GM12874 (cell line): Measurements from ENCODE around the gene C11orf16.

Experiments used
- CTCF ChIP-seq: IDR thresholded peaks from 2 replicates; pipeline ENCODE4 v1.5.1; 2011; ENCODE audit warnings: low read depth, mild to moderate bottlenecking, control low read depth, low read length, moderate library complexity; ENCODE audit not compliant: insufficient read depth

Gene C11orf16

GRCh38 chr11:8932564-8933180, at the start of gene C11orf16:
Gene C11orf16, minus strand, starts transcription at chr11:8932947. Its CDS starts 639 bp downstream, at chr11:8932308.
- no peak for TF ChIP-seq CTCF

GRCh38 chr11:8980485-8980884, 47.7 kb upstream of the C11orf16 start:
- TF ChIP-seq CTCF = no peak

- no peak for TF ChIP-seq CTCF
Observed at GRCh38 chr11:8973121-8973520, 40.4 kb upstream of the C11orf16 start.

GRCh38 chr11:8971924-8972316, 39.2 kb upstream of the C11orf16 start:
- TF ChIP-seq CTCF = no peak

- TF ChIP-seq CTCF = no peak
Observed at GRCh38 chr11:8971196-8971923, 38.6 kb upstream of the C11orf16 start.

- TF ChIP-seq CTCF = no peak
Observed at GRCh38 chr11:8967184-8967583, 34.4 kb upstream of the C11orf16 start.

GRCh38 chr11:8964324-8965320, 31.9 kb upstream of the C11orf16 start, which contains the start of gene TMEM9B:
Gene TMEM9B, minus strand, starts transcription at chr11:8964442. Its CDS starts 129 bp downstream, at chr11:8964313.
- TF ChIP-seq CTCF = no peak
